ENCODE measurements around the gene PHACTR1. TPM values are rescaled to one million over a fixed set of nuclear protein-coding genes. Genes with fewer than 3 reads are reported as not detected.

PHACTR1 gene
- total RNA-seq (2022; extraction: Qiagen RNA extraction; ENCODE audit: low read depth): 0.05 TPM in 1 of 5 replicates, not detected in the others

DNA sequence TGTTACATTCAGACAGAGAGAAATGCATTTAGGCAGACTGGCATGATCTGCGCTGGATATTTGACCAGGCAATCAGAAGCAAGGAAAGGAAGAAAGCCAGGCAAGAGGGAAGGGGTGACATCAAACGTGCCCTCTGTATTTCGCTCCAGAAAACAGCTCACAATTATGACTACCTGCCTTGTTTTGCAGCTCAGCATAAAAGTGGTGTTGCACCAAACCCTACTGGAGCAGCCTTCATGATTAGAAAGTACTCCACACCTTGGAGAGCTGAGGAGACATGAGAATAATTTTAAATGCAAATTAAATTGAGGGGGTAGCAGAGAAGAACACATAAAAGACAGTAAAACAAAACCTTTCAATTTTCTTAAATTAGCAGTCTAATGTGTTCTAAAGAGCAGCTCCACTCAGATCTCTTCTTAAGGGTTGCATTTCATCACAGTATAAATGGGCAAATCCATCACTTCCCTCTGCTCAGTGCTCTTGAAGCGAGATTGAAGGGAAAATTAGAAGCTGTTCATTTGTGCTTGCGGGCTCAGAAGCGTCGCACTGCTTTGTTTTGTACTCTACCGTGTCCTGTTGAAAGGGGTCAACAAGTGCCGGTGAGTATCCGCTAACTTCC is at the start of gene PHACTR1:
TSS of gene PHACTR1 (plus strand) at position 470 of the 619 bp plus-strand sequence.

DNA sequence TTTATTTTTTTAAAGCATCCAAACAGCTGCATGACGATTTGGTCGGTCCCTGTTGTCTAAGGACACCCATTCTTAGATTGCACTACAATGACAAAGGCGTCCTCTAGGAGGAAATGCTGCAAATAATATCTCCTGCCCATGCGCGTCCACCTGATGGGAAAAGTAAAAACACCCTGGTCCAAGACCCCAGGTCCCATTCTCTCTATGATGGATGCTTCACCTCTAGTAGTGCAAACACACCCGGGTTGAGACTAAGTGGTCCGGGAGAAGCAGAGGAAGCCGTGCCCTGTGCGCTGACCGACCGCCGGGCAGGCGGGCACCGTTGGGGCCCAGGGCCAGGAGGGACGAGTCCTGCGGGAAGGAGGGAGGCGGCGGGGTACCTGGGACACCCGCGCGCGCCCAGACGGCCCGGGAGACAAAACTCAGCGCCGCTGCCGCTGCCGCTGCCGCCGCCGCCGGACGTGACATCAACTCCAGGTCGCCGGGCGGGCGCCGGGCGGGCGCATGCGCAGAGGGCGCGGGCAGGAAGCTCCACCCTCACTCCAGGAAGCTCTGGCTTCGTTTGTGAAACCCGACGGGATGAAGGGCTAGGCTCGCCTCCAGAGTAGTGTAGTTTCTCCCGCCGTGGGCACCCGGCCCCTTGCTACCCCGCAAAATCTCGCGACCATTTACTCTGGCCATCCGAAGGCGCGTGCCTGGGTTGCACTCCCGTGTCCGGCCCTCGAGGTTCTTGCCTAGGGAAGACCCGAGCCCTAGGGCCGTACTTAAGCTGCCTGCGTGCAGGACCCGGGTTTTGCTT is 611.7 kb downstream of the PHACTR1 start, which contains the start of gene TBC1D7:
TSS of gene TBC1D7 (minus strand) at position 462 of the 799 bp plus-strand sequence. CDS start 1,639 bp downstream, outside the sequence.

